HepG2 (cell line): ENCODE data around the gene NDUFS7. TPM values are rescaled to one million over a fixed set of nuclear protein-coding genes. Genes with fewer than 3 reads are reported as not detected.

Experiments used
- CCAR2 ChIP-seq: fragments of 200-400 bp; formaldehyde crosslinking; optimal IDR thresholded peaks from 2 replicates; pipeline ENCODE3; 2018; ENCODE audit warnings: low read depth, mild to moderate bottlenecking, low read length, moderate library complexity
- EZH2 ChIP-seq: conservative IDR thresholded peaks from 2 replicates; pipeline ENCODE4 v1.6.1; 2012; ENCODE audit warnings: mild to moderate bottlenecking, low read depth, low read length, moderate library complexity
- FOXM1 ChIP-seq: sonication (generic); formaldehyde crosslinking; IDR thresholded peaks from 2 replicates; pipeline ENCODE4 v1.5.0; 2020; ENCODE audit warnings: missing genetic modification reagents
- FOXO1 ChIP-seq: sonication (generic); formaldehyde crosslinking; IDR thresholded peaks from 2 replicates; pipeline ENCODE4 v1.4.0; 2020; ENCODE audit warnings: missing genetic modification reagents
- GLI4 ChIP-seq: sonication (generic); formaldehyde crosslinking; IDR thresholded peaks from 2 replicates; pipeline ENCODE4 v1.5.1; 2020; ENCODE audit warnings: missing genetic modification reagents, mild to moderate bottlenecking, moderate library complexity, borderline replicate concordance
- MLLT10 ChIP-seq: sonication (generic); formaldehyde crosslinking; IDR thresholded peaks from 2 replicates; pipeline ENCODE4 v1.4.0; 2020; ENCODE audit warnings: missing genetic modification reagents
- MLXIP ChIP-seq: sonication (generic); formaldehyde crosslinking; IDR thresholded peaks from 2 replicates; pipeline ENCODE4 v1.9.0; 2021; ENCODE audit warnings: missing genetic modification reagents, borderline replicate concordance
- NBN ChIP-seq: fragments of 450-650 bp; conservative IDR thresholded peaks from 2 replicates; pipeline ENCODE4 v1.6.1; 2017
- NCOA2 ChIP-seq: sonication (generic); formaldehyde crosslinking; IDR thresholded peaks from 2 replicates; pipeline ENCODE4 v1.8.0; 2022; ENCODE audit warnings: inconsistent platforms
- PREB ChIP-seq: sonication (generic); formaldehyde crosslinking; IDR thresholded peaks from 2 replicates; pipeline ENCODE4 v1.4.0; 2020; ENCODE audit warnings: missing genetic modification reagents
- SALL1 ChIP-seq: sonication (generic); formaldehyde crosslinking; IDR thresholded peaks from 2 replicates; pipeline ENCODE4 v1.8.0; 2022; ENCODE audit warnings: mild to moderate bottlenecking, missing genetic modification reagents
- SOX5 ChIP-seq: IDR thresholded peaks from 2 replicates; pipeline ENCODE4 v1.6.1; 2016; ENCODE audit warnings: borderline replicate concordance
- TAF15 ChIP-seq: fragments of 200-400 bp; formaldehyde crosslinking; IDR thresholded peaks from one replicate; pipeline ENCODE4 v1.6.1; 2018; ENCODE audit warnings: mild to moderate bottlenecking, low read depth, low read length; ENCODE audit not compliant: poor library complexity, severe bottlenecking
- XBP1 ChIP-seq: sonication (generic); formaldehyde crosslinking; IDR thresholded peaks from 2 replicates; pipeline ENCODE4 v1.5.0; 2020; ENCODE audit warnings: missing genetic modification reagents
- ZNF205 ChIP-seq: IDR thresholded peaks from 2 replicates; pipeline ENCODE4 v1.6.1; 2018; ENCODE audit warnings: missing biosample characterization, missing genetic modification reagents
- ZNF354B ChIP-seq: sonication (generic); formaldehyde crosslinking; IDR thresholded peaks from 2 replicates; pipeline ENCODE4 v1.8.0; 2022; ENCODE audit warnings: mild to moderate bottlenecking, missing genetic modification reagents
- ZNF362 ChIP-seq: sonication (generic); formaldehyde crosslinking; IDR thresholded peaks from 2 replicates; pipeline ENCODE4 v1.4.0; 2020; ENCODE audit warnings: missing genetic modification reagents, mild to moderate bottlenecking, borderline replicate concordance
- ZNF564 ChIP-seq: sonication (generic); formaldehyde crosslinking; IDR thresholded peaks from 2 replicates; pipeline ENCODE4 v1.8.1; 2023; ENCODE audit warnings: mild to moderate bottlenecking, missing genetic modification reagents
- polyA plus RNA-seq, 8 experiments: library from polyadenylated mRNA; depleted of rRNA in 3 of 8; stranded (reverse) in 7 of 8; unstranded in 1 of 8; fragments of >200 nt; fragmentation: Illumina TruSeq in 4 of 8; extraction: Trizol in 4 of 8; gene quantifications; 2 replicates each; pipeline versions ENCODE4 v1.2.1 to v1.2.3, GENCODE V29; 2011 to 2016; ENCODE audit warnings: low read depth in 4 of 8, missing spikeins in 1 of 8, mixed read lengths in 1 of 8; ENCODE audit not compliant: insufficient read depth in 1 of 8
- total RNA-seq, 5 experiments: library from RNA; depleted of rRNA; stranded (reverse); fragments of >200 nt; fragmentation: Illumina TruSeq; extraction: Trizol; gene quantifications; 2 replicates each; pipeline ENCODE4 v1.2.3, GENCODE V29; 2016; ENCODE audit warnings: low read depth in 1 of 5
- TF ChIP-seq, protein P1 (sequence below): sonication (generic); formaldehyde crosslinking; IDR thresholded peaks from 2 replicates; pipeline ENCODE4 v1.5.0; 2020; ENCODE audit warnings: missing genetic modification reagents
- TF ChIP-seq, protein P2 (sequence below): sonication (generic); formaldehyde crosslinking; IDR thresholded peaks from 2 replicates; pipeline ENCODE4 v1.5.1; 2020; ENCODE audit warnings: mild to moderate bottlenecking, missing genetic modification reagents, moderate library complexity
- TF ChIP-seq, protein P3 (sequence below): sonication (generic); formaldehyde crosslinking; IDR thresholded peaks from 2 replicates; pipeline ENCODE4 v1.5.0; 2020; ENCODE audit warnings: missing genetic modification reagents, mild to moderate bottlenecking, borderline replicate concordance

NDUFS7 gene
- total and polyA plus RNA-seq, 2 of the 13 experiments (the other 11 are each of a cell fraction or from before 2014, with no cell fraction given) = 34.3 to 66.9 TPM

GRCh38 chr19:1438035-1438932 is 54.6 kb downstream of the NDUFS7 start, which contains the start of gene RPS15 (continued):
- TF ChIP-seq, protein P1, sequence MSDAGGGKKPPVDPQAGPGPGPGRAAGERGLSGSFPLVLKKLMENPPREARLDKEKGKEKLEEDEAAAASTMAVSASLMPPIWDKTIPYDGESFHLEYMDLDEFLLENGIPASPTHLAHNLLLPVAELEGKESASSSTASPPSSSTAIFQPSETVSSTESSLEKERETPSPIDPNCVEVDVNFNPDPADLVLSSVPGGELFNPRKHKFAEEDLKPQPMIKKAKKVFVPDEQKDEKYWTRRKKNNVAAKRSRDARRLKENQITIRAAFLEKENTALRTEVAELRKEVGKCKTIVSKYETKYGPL = peak; percentile 74; the same call in 1 of the 2 replicates
- TF ChIP-seq GLI4 (CRISPR knock-in tag) = peak; percentile 94; the same call in 1 of the 2 replicates
- no peak for TF ChIP-seq CCAR2
- TF ChIP-seq, protein P2, sequence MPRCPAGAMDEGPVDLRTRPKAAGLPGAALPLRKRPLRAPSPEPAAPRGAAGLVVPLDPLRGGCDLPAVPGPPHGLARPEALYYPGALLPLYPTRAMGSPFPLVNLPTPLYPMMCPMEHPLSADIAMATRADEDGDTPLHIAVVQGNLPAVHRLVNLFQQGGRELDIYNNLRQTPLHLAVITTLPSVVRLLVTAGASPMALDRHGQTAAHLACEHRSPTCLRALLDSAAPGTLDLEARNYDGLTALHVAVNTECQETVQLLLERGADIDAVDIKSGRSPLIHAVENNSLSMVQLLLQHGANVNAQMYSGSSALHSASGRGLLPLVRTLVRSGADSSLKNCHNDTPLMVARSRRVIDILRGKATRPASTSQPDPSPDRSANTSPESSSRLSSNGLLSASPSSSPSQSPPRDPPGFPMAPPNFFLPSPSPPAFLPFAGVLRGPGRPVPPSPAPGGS (CRISPR knock-in tag) = peak; percentile 78
- peak; percentile 94 for TF ChIP-seq SALL1 (CRISPR knock-in tag)
- TF ChIP-seq XBP1 (CRISPR knock-in tag) = 0 out of 2 replicates have a peak, but pooled peaks have one; percentile 49
- TF ChIP-seq ZNF564 = peak; percentile 80; the same call in 1 of the 2 replicates
- peak; percentile 70 for TF ChIP-seq TAF15
- TF ChIP-seq ZNF205 (CRISPR knock-in tag) = peak; percentile 96
- peak; percentile 51; the same call in 1 of the 2 replicates for TF ChIP-seq SOX5 (CRISPR knock-in tag)
- peak; percentile 90; the same call in 1 of the 2 replicates for TF ChIP-seq PREB (CRISPR knock-in tag)
- TF ChIP-seq FOXM1 (CRISPR knock-in tag) = 0 out of 2 replicates have a peak, but pooled peaks have one; percentile 49
- TF ChIP-seq FOXO1 (CRISPR knock-in tag) = peak; percentile 86
- TF ChIP-seq NCOA2 (CRISPR knock-in tag) = peak; percentile 71
- no peak for TF ChIP-seq EZH2
- peak; percentile 57; the same call in 1 of the 2 replicates for TF ChIP-seq ZNF362 (CRISPR knock-in tag)
- TF ChIP-seq, protein P3, sequence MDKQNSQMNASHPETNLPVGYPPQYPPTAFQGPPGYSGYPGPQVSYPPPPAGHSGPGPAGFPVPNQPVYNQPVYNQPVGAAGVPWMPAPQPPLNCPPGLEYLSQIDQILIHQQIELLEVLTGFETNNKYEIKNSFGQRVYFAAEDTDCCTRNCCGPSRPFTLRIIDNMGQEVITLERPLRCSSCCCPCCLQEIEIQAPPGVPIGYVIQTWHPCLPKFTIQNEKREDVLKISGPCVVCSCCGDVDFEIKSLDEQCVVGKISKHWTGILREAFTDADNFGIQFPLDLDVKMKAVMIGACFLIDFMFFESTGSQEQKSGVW (CRISPR knock-in tag) = no peak
- TF ChIP-seq MLLT10 (CRISPR knock-in tag) = peak; percentile 74; the same call in 1 of the 2 replicates
- TF ChIP-seq NBN = no peak
- TF ChIP-seq ZNF354B = no peak
- peak; percentile 82 for TF ChIP-seq MLXIP
